Transverse colon (tissue), 4 donors: ENCODE results near the gene TULP4. TPM values are rescaled to one million over a fixed set of nuclear protein-coding genes. Genes with fewer than 3 reads are reported as not detected.

Source experiments
- DNase-seq: peaks from one replicate; pipeline ENCODE4 v3.0.0-alpha.2; 2019
- H3K27ac ChIP-seq, 4 donors: fragments of 200-600 bp; sonication (generic); 2 replicates each; pipeline ENCODE4 v1.5.1; 2016 to 2018; ENCODE audit warnings: inconsistent platforms in 4 of 4
- H3K27me3 ChIP-seq: fragments of 200-600 bp; sonication (generic); 2 replicates; pipeline ENCODE4 v1.5.1; 2017; ENCODE audit warnings: inconsistent platforms
- H3K36me3 ChIP-seq, 4 donors: fragments of 200-600 bp; sonication (generic); 2 replicates each; pipeline ENCODE4 v1.5.1; 2017 to 2019; ENCODE audit warnings: inconsistent platforms in 4 of 4
- H3K4me1 ChIP-seq, 4 donors: fragments of 200-600 bp; sonication (generic); 2 replicates each; pipeline ENCODE4 v1.5.1; 2017 to 2020; ENCODE audit warnings: inconsistent platforms in 4 of 4
- H3K4me3 ChIP-seq, 4 donors: fragments of 200-600 bp; sonication (generic); 1 replicate in 1 of 4; 2 replicates in 3 of 4; pipeline versions ENCODE4 v1.5.1 to v1.6.1; 2017 to 2019; ENCODE audit warnings: inconsistent platforms in 4 of 4
- H3K9me3 ChIP-seq, 2 donors: fragments of 200-600 bp; sonication (generic); 2 replicates each; pipeline ENCODE4 v1.5.1; 2017 to 2019; ENCODE audit warnings: inconsistent platforms in 2 of 2
- CTCF ChIP-seq, 5 experiments: fragments of 200-600 bp in 3 of 5; fragments of 450-650 bp in 2 of 5; sonication (generic) in 3 of 5; IDR thresholded peaks; 1 replicate in 2 of 5; 2 replicates in 3 of 5; pipeline ENCODE4 v1.5.1; 2016 to 2017; ENCODE audit warnings: antibody characterized with exemption in 5 of 5, inconsistent platforms in 3 of 5, mild to moderate bottlenecking in 2 of 5, moderate library complexity in 1 of 5
- EP300 ChIP-seq: sonication (generic); formaldehyde crosslinking; IDR thresholded peaks from one replicate; pipeline ENCODE4 v1.6.1; 2017; ENCODE audit warnings: antibody characterized with exemption, low read depth
- POLR2A ChIP-seq: fragments of 450-650 bp; IDR thresholded peaks from one replicate; pipeline ENCODE4 v1.6.1; 2016; ENCODE audit warnings: antibody characterized with exemption, mild to moderate bottlenecking, moderate library complexity
- POLR2AphosphoS5 ChIP-seq, 3 donors: sonication (generic); formaldehyde crosslinking; IDR thresholded peaks; one replicate each; pipeline ENCODE4 v1.6.1; 2016; ENCODE audit warnings: antibody characterized with exemption in 3 of 3
- WGBS, 2 donors: methylation state at CpG; one replicate each; pipeline ENCODE4 v1.1.5; 2018; ENCODE audit warnings: low coverage in 1 of 2; 5-methylcytosine and 5-hydroxymethylcytosine counted together
- in situ Hi-C, 4 donors: fragments of 200-750 bp; cut with MboI; loops; one replicate each; pipeline versions ENCODE4 v1.15.0 to v1.15.1; 2017; ENCODE audit warnings: low sequenced_read_pairs in 3 of 4, low pct_ligation_motif_present in 1 of 4, low pct_unique_long_range_greater_than_20kb in 1 of 4
- intact Hi-C: fragments of 100-400 bp; cut with DNase I; formaldehyde crosslinking; loops from one replicate; pipeline ENCODE4 v1.15.1; 2023; ENCODE audit warnings: low total_unique reads
- total RNA-seq, 4 donors: library from RNA; depleted of rRNA; stranded (reverse); fragments of >200 nt; gene quantifications; one replicate each; pipeline ENCODE4 v1.1.0, GENCODE V29; 2016

Gene TULP4
- total RNA-seq, 4 donors from 2014 or later = 53.9 to 138 (median 95.1) TPM

DNA sequence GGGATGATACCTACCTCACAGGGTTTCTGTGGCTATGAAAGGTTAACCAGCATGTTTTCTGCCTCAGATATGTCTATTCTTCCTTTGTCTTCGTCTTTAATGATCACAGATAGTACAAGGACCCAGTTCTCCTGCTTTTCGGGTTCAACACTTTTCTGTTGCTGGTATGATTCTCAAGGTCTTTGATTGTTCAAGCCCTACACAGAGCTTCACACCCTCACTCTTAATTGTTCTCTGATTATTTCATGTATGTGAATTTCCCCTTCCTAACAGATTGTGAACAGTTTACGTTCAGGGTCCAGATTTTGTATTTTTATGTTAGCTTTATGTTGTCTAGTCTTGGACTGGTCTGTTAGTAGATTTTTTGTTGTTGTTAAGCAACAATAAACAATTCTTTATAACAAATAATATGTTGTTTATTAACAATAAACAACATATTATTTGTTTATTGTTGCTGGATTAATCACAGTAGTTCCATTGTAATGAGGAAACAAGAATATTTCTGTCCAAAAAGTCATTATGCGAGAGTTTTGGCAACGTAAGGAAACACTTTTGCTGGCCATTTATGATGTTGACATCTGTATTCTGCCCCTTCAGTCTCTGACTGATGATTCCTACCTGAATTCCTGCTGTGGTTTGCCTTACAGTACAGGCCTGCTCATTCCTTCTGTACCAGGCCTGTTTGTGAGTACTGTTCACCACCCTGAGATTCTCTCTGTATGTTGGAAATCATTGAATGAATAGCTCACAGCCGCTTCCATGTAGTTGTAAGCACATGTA, 27.2 kb upstream of the TULP4 start:
- H3K4me1 ChIP-seq = peaks cover 7 to 51% (median 32%) of the 10 kb centered on the region in 4 donors
- DNase-seq = no peak
- no peaks in the 10 kb centered on the region for H3K9me3 ChIP-seq
- H3K27ac ChIP-seq = peak overlapping the region; percentile 26 to 66 (median 60)
- TF ChIP-seq CTCF (IDR thresholded peaks at IDR 0.05) = no peak
- no peak for TF ChIP-seq EP300
- no peak for TF ChIP-seq POLR2AphosphoS5 (IDR thresholded peaks at IDR 0.05)
- TF ChIP-seq POLR2A = no peak
- H3K4me3 ChIP-seq = no peak overlapping the region
- in situ Hi-C loops (no loop called here), intact Hi-C loops (no loop called here)
- 86 to 90% methylated on average over 5 to 6 of the region's 6 CpGs for WGBS, 2 donors
- H3K27me3 ChIP-seq = no peaks in the 10 kb centered on the region
- no peaks in the 10 kb centered on the region for H3K36me3 ChIP-seq

DNA sequence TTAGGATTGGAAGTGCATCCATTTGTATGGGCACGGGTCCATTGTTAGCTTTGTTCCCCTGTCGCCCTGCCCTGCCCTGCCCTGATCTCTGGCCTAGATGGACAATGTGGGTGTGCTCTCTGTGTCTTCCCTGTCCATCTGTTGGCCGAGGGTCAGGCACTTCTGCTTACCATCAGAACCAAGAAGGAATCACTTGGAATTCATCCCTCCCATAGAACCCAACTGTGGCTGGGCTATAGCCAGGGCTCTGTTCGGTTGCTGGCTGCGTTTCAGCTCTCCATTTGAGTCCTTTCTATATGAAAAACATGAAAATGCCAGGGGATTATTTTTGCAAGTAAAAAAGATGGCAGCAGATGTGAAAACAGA, 26.6 kb upstream of the TULP4 start:
- peaks cover 7 to 55% (median 32%) of the 10 kb centered on the region in 4 donors for H3K4me1 ChIP-seq
- H3K27ac ChIP-seq = peak overlapping the region in 3 of 4 donors; percentile 26 to 61 (median 58)
- no peaks in the 10 kb centered on the region for H3K36me3 ChIP-seq
- H3K4me3 ChIP-seq = no peak overlapping the region
- H3K9me3 ChIP-seq = no peaks in the 10 kb centered on the region
- no peaks in the 10 kb centered on the region for H3K27me3 ChIP-seq
- TF ChIP-seq POLR2AphosphoS5 (IDR thresholded peaks at IDR 0.05) = no peak
- TF ChIP-seq CTCF (IDR thresholded peaks at IDR 0.05) = no peak
- no peak for TF ChIP-seq POLR2A
- no peak for TF ChIP-seq EP300
- in situ Hi-C loops = no loop called here
- intact Hi-C loops = no loop called here
- DNase-seq = no peak
- WGBS, 2 donors = 10 to 59% methylated on average over 2 to 5 of the region's 5 CpGs

DNA sequence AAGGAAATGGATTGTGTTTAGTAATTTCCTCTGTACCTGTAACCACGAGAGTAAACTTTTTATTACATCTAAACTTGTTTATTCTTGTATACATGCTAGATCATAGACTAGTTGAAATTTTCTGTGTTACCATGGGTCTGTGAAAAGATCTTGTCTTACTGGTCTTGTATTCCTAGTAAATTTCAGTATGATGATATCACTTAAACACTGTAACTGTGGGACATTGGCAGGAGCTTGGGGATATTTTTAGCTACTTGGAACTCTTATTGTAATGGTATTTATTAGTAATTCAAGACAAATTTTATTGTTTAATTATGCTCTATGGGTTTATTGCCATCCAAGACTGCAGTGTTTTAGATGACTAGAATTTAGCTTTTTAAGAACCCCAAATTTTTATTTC, 25.9 kb upstream of the TULP4 start:
- intact Hi-C loops = no loop called here
- H3K36me3 ChIP-seq = no peaks in the 10 kb centered on the region

GRCh38 chr6:158287047-158287446, 25.2 kb upstream of the TULP4 start:
- H3K4me1 ChIP-seq = peaks cover 12 to 61% (median 32%) of the 10 kb centered on the region in 4 donors
- intact Hi-C loops = no loop called here
- in situ Hi-C loops = no loop called here
- peak; percentile 28 for DNase-seq
- 46 to 47% methylated on average over 4 of the region's 4 CpGs for WGBS, 2 donors
- peak overlapping the region; percentile 19 to 58 (median 30) for H3K27ac ChIP-seq
- no peaks in the 10 kb centered on the region for H3K9me3 ChIP-seq
- H3K4me3 ChIP-seq = no peak overlapping the region
- TF ChIP-seq POLR2A (no peak), CTCF (IDR thresholded peaks at IDR 0.05) (no peak), EP300 (no peak), POLR2AphosphoS5 (IDR thresholded peaks at IDR 0.05) (no peak)
- no peaks in the 10 kb centered on the region for H3K27me3 ChIP-seq
- no peaks in the 10 kb centered on the region for H3K36me3 ChIP-seq

More for the DNA sequence above, 25.9 kb upstream of the TULP4 start:
- Histone ChIP-seq H3K27me3 (no peaks in the 10 kb centered on the region), H3K27ac (peak overlapping the region; percentile 19 to 58 (median 30)), H3K9me3 (no peaks in the 10 kb centered on the region), H3K4me3 (no peak overlapping the region), H3K4me1 (peaks cover 10 to 61% (median 32%) of the 10 kb centered on the region in 4 donors)
- TF ChIP-seq EP300 (no peak), CTCF (IDR thresholded peaks at IDR 0.05) (no peak), POLR2A (no peak)
- no peak for DNase-seq
- in situ Hi-C loops = no loop called here
- WGBS, 2 donors = 10 to 13% methylated on average over 1 of the region's 1 CpG
